ENCODE measurements around the gene PLCL2. TPM values are rescaled to one million over a fixed set of nuclear protein-coding genes. Genes with fewer than 3 reads are reported as not detected.

Gene PLCL2
- total RNA-seq, 4 donors from 2014 or later: 0.95 to 4.8 (median 2.2) TPM

GRCh38 chr3:16917980-16918682 is 33.4 kb downstream of the PLCL2 start:
- intact Hi-C loops (cut with DNase I): no loop called here
- 86% methylated on average over 3 of the region's 3 CpGs for WGBS, 2 donors

GRCh38 chr3:16918683-16919025 is 33.9 kb downstream of the PLCL2 start:
- TF ChIP-seq CTCF (IDR thresholded peaks at IDR 0.05): no peak
- TF ChIP-seq POLR2A (IDR thresholded peaks at IDR 0.05): no peak
- no peaks in the 10 kb centered on the region for H3K27me3 ChIP-seq
- no peak overlapping the region for H3K27ac ChIP-seq
- H3K36me3 ChIP-seq: no peaks in the 10 kb centered on the region
- H3K4me3 ChIP-seq: no peak overlapping the region
- intact Hi-C loops (cut with DNase I): no loop called here
- H3K9me3 ChIP-seq: no peaks in the 10 kb centered on the region
- H3K4me1 ChIP-seq: no peaks in the 10 kb centered on the region
- DNase-seq: no peak

More at GRCh38 chr3:16917980-16918682, 33.4 kb downstream of the PLCL2 start:
- no peak for DNase-seq
- no peaks in the 10 kb centered on the region for H3K4me1 ChIP-seq
- H3K27me3 ChIP-seq: no peaks in the 10 kb centered on the region
- no peaks in the 10 kb centered on the region for H3K36me3 ChIP-seq
- no peaks in the 10 kb centered on the region for H3K9me3 ChIP-seq
- H3K4me3 ChIP-seq: no peak overlapping the region
- no peak for TF ChIP-seq CTCF (IDR thresholded peaks at IDR 0.05)
- TF ChIP-seq POLR2A (IDR thresholded peaks at IDR 0.05): no peak
- no peak overlapping the region for H3K27ac ChIP-seq

GRCh38 chr3:16923112-16923511 is 38.4 kb downstream of the PLCL2 start:
- Histone ChIP-seq H3K36me3 (no peaks in the 10 kb centered on the region), H3K27me3 (no peaks in the 10 kb centered on the region), H3K9me3 (no peaks in the 10 kb centered on the region), H3K4me3 (no peak overlapping the region), H3K4me1 (no peaks in the 10 kb centered on the region), H3K27ac (no peak overlapping the region)
- no peak for DNase-seq
- 74 to 83% methylated on average over 2 of the region's 2 CpGs for WGBS, 2 donors
- intact Hi-C loops (cut with DNase I): no loop called here
- no peak for TF ChIP-seq POLR2A (IDR thresholded peaks at IDR 0.05)

GRCh38 chr3:16927485-16927884 is 42.7 kb downstream of the PLCL2 start:
- H3K36me3 ChIP-seq: no peaks in the 10 kb centered on the region
- no peak overlapping the region for H3K4me3 ChIP-seq
- WGBS, 2 donors: 100% methylated on average over 1 of the region's 1 CpG; no CpG with 5 or more reads in 1 of the 2 donors
- intact Hi-C loops (cut with DNase I): no loop called here
- TF ChIP-seq POLR2A (IDR thresholded peaks at IDR 0.05): no peak
- no peak for TF ChIP-seq CTCF (IDR thresholded peaks at IDR 0.05)
- H3K9me3 ChIP-seq: no peaks in the 10 kb centered on the region
- no peaks in the 10 kb centered on the region for H3K27me3 ChIP-seq
- H3K27ac ChIP-seq: no peak overlapping the region
- H3K4me1 ChIP-seq: no peaks in the 10 kb centered on the region
- no peak for DNase-seq

GRCh38 chr3:16928386-16929132 is 43.8 kb downstream of the PLCL2 start:
- intact Hi-C loops (cut with DNase I): no loop called here
- H3K4me3 ChIP-seq: no peak overlapping the region
- no peaks in the 10 kb centered on the region for H3K9me3 ChIP-seq
- no peaks in the 10 kb centered on the region for H3K27me3 ChIP-seq
- TF ChIP-seq POLR2A (IDR thresholded peaks at IDR 0.05) (no peak), CTCF (IDR thresholded peaks at IDR 0.05) (no peak)
- H3K4me1 ChIP-seq: no peaks in the 10 kb centered on the region
- H3K27ac ChIP-seq: no peak overlapping the region
- 58% methylated on average over 4 of the region's 8 CpGs for WGBS, 2 donors
- no peaks in the 10 kb centered on the region for H3K36me3 ChIP-seq
- DNase-seq: no peak
